Duodenal mucosa (tissue), 2 donors: Measurements from ENCODE around the gene CEP70.

Experiments
- H3K27ac ChIP-seq: one replicate; pipeline ENCODE4 v1.7.0; 2013; ENCODE audit warnings: low read depth, low read length
- H3K27me3 ChIP-seq, 2 donors: one replicate each; pipeline ENCODE4 v1.7.0; 2013; ENCODE audit warnings: low read length in 2 of 2, control low read depth in 1 of 2; ENCODE audit not compliant: insufficient read depth in 2 of 2, control insufficient read depth in 1 of 2
- H3K36me3 ChIP-seq, 2 donors: one replicate each; pipeline ENCODE4 v1.7.0; 2013; ENCODE audit warnings: low read length in 2 of 2, control low read depth in 1 of 2; ENCODE audit not compliant: insufficient read depth in 2 of 2, control insufficient read depth in 1 of 2
- H3K4me1 ChIP-seq, 2 donors: one replicate each; pipeline ENCODE4 v1.7.0; 2013; ENCODE audit warnings: low read length in 2 of 2, control low read depth in 1 of 2; ENCODE audit not compliant: insufficient read depth in 2 of 2, control insufficient read depth in 1 of 2
- H3K4me3 ChIP-seq, 2 donors: one replicate each; pipeline ENCODE4 v1.7.0; 2013; ENCODE audit warnings: low read length in 2 of 2, low read depth in 1 of 2
- H3K9ac ChIP-seq, 2 donors: one replicate each; pipeline ENCODE4 v1.7.0; 2013; ENCODE audit warnings: low read length in 2 of 2, low read depth in 1 of 2
- H3K9me3 ChIP-seq, 2 donors: one replicate each; pipeline ENCODE4 v1.7.0; 2013; ENCODE audit warnings: low read length in 2 of 2, control low read depth in 1 of 2; ENCODE audit not compliant: control insufficient read depth in 1 of 2

Gene CEP70, protein sequence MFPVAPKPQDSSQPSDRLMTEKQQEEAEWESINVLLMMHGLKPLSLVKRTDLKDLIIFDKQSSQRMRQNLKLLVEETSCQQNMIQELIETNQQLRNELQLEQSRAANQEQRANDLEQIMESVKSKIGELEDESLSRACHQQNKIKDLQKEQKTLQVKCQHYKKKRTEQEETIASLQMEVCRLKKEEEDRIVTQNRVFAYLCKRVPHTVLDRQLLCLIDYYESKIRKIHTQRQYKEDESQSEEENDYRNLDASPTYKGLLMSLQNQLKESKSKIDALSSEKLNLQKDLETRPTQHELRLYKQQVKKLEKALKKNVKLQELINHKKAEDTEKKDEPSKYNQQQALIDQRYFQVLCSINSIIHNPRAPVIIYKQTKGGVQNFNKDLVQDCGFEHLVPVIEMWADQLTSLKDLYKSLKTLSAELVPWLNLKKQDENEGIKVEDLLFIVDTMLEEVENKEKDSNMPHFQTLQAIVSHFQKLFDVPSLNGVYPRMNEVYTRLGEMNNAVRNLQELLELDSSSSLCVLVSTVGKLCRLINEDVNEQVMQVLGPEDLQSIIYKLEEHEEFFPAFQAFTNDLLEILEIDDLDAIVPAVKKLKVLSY

DNA sequence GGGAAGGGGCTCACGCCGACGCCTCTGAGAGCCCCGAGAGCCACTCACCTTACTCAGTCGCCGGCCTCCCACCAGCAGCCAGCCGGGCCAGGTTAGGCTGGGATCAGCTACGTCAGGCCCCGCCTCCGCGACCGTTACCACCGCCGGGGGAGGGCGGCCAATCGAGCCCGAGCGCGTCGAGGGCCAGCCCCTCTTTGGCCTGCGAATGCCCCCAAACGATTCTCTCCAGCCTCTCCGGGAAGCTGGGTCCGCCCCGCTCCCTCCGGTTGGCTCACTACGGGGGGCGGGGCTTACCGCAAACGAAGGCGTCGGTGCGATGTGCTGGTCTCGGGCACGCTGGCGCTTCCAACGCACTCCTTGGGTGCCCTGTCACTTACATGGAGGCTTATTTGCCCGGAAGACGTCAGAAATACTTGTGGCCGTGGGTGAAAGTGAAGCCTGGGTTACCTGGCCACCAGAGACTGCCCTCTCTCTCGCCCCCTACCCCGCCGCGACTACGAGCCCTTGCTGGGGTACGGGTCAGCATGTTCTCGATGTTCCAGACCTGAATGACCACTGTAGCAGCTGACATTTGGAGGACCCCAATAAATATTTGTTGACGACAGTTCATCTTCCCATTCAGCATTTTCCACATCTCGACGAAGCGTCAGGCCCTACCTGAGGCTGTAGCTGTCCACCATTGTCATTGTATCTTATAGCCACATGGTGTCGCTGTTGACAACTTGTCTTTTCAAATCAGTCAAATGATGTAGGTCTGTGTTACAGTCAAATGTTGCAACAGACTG is at the start of gene CEP70:
Gene CEP70, minus strand, starts transcription at position 111 of the 785 bp plus-strand sequence. CDS start 21,333 bp downstream, outside the sequence.
- peaks cover 8 to 18% of the 10 kb centered on the region in 2 donors for H3K4me1 ChIP-seq
- H3K27me3 ChIP-seq, result no peaks in the 10 kb centered on the region
- H3K27ac ChIP-seq, result peak within 1 kb of the TSS; percentile 86
- H3K36me3 ChIP-seq, result no peaks in the 10 kb centered on the region
- peak within 1 kb of the TSS; percentile 92 to 95 for H3K4me3 ChIP-seq
- H3K9ac ChIP-seq, result peak within 1 kb of the TSS; percentile 81 to 91
- H3K9me3 ChIP-seq, result peaks cover 0 to 6% of the 10 kb centered on the region in 2 donors

DNA sequence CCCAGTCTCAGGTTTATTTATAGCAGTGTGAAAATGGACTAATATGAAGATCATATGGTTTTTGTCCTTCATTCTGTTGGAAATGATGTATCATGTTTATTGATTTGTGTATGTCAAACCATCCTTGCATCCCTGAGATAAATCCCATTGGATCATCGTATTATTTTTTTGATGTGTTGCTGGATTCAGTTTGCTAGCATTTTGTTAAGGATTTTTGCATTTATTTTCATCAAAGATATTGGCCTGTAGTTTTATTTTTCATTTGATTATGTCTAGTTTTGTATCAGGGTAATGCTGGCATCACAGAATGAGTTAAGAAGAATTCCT is 48.8 kb upstream of the CEP70 start:
- no peaks in the 10 kb centered on the region for H3K27me3 ChIP-seq
- no peak overlapping the region for H3K4me3 ChIP-seq
- H3K9me3 ChIP-seq, result peaks cover 10 to 19% of the 10 kb centered on the region in 2 donors
- H3K4me1 ChIP-seq, result no peaks in the 10 kb centered on the region
- no peak overlapping the region for H3K9ac ChIP-seq
- H3K36me3 ChIP-seq, result no peaks in the 10 kb centered on the region
- H3K27ac ChIP-seq, result no peak overlapping the region

DNA sequence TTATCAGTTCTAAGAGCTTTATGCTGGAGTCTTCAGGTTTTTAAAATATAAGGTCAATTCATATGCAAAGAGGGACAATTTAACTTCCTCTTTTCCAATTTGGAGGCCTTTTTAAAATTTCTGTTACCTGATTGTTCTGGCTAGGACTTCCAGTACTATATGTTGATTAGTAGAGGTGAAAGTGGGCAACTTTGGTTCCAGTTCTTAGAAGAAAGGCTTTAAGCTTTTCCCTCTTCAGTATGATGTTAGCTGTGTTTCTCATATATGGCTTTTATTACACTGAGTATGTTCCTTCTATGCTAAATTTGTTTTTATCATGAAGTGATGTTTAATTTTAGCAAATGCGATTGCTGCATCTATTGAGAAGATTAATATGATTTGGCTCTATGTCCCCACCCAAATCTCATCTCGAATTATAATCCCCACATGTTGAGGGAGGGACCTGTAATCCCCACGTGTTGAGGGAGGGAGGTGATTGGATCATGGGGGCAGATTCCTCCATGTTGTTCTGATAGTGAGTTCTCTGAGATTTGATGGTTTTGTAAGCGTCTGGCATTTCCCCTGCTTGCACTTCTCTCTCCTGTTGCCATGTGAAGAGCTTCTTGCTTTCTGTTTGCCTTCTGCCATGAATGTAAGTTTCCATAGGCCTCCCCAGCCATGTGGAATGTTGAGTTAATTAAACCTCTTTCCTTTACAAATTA is 48.3 kb upstream of the CEP70 start:
- Histone ChIP-seq H3K9ac (no peak overlapping the region), H3K4me3 (no peak overlapping the region), H3K9me3 (peaks cover 10 to 19% of the 10 kb centered on the region in 2 donors), H3K27me3 (no peaks in the 10 kb centered on the region), H3K27ac (no peak overlapping the region), H3K4me1 (no peaks in the 10 kb centered on the region), H3K36me3 (no peaks in the 10 kb centered on the region)

DNA sequence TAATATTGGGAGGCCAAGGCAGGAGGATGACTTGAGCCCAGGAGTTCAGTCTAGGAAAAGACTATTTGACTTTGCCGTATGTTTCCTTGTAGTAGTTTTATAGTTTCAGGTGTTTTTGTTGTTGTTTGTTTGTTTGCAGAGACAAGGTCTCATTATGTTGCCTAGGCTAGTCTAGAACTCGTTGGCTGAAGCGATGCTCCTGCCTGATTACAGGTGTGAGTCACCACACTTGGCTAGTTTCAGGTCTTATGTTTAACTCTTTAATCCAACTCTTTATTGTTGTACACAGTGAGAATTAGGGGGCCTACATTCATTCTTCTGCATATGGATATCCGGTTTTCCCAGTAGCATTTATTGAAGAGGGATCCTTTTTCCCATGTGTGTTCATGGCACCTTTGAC is 46.5 kb upstream of the CEP70 start:
- H3K4me1 ChIP-seq, result no peaks in the 10 kb centered on the region
- no peaks in the 10 kb centered on the region for H3K36me3 ChIP-seq
- no peak overlapping the region for H3K4me3 ChIP-seq
- H3K27ac ChIP-seq, result no peak overlapping the region
- H3K9ac ChIP-seq, result no peak overlapping the region
- H3K27me3 ChIP-seq, result no peaks in the 10 kb centered on the region
- peaks cover 8 to 14% of the 10 kb centered on the region in 2 donors for H3K9me3 ChIP-seq

DNA sequence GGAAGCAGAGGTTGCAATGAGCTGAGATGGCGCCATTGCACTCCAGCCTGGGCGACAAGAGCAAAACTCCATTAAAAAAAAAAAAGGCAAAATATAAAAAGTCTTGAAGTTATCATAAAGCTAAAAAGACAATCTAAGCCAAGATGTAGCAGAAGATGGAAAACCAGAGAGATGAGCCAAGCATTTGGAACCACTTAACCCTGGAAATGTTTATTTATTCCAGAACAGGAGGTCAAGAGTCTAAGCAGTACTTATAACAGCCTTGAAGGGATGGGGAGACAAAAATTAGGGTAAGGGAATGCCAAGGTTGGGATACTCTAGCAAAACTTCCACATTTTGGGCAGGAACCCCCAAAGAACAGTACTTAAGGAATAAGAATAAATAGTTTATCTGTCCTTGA is 44.6 kb upstream of the CEP70 start:
- H3K4me1 ChIP-seq, result no peaks in the 10 kb centered on the region
- H3K27ac ChIP-seq, result no peak overlapping the region
- H3K9me3 ChIP-seq, result peaks cover 5 to 9% of the 10 kb centered on the region in 2 donors
- no peak overlapping the region for H3K4me3 ChIP-seq
- no peaks in the 10 kb centered on the region for H3K27me3 ChIP-seq
- H3K36me3 ChIP-seq, result no peaks in the 10 kb centered on the region
- no peak overlapping the region for H3K9ac ChIP-seq

DNA sequence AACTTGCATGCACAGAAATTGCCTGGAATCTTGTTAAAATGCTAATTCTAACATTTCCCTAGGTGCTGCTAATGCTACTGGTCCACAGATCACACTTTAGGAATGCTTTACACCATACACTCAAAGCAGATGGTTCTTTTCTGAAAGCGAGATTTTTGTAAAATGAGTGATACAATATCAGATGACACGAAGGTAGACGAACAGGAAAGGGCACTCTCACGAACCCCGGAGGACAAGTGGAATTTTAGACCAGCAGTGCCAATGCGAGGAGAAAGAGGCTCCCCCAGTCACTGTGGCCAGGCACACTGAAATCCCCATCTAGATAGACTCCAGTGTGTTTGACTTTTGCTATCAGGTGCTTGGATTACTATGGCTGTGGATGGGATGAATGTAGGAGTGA is 35.5 kb upstream of the CEP70 start:
- Histone ChIP-seq H3K4me3 (no peak overlapping the region), H3K9me3 (no peaks in the 10 kb centered on the region), H3K9ac (no peak overlapping the region), H3K36me3 (peaks cover 3 to 7% of the 10 kb centered on the region in 2 donors), H3K27ac (no peak overlapping the region), H3K27me3 (no peaks in the 10 kb centered on the region), H3K4me1 (no peaks in the 10 kb centered on the region)

DNA sequence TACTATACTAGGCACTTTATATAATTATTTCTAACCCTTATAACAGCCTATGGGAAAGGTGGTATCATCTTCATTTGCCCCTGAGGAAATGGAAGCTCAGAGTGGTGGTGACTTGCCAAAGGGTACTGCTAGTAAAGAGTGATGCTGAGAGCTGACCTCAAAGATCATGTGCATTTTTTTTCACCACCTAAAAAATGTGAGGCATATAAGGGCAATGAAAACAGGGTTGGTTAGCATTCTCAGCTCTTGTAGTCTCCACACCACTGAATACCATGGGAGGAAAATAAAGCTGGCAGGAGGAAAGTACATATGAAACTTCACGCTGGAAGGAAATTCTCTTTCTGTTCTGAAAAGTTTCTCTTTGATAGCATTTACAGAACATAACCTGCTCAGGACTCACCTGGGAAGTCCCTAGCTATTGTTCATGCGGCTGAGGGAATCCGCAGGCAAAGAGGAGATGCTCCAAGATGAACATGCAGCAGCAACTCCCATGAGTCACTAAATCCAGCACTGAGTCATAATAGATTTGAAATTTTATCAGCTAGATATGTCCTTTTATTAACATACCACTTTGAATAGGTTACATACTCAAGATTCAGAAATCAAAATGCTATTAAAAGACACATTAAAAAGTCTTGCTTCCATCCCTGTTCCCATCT is 31.8 kb upstream of the CEP70 start:
- Histone ChIP-seq H3K4me1 (no peaks in the 10 kb centered on the region), H3K36me3 (peaks cover 3 to 4% of the 10 kb centered on the region in 2 donors), H3K9ac (no peak overlapping the region), H3K27ac (no peak overlapping the region), H3K9me3 (no peaks in the 10 kb centered on the region), H3K27me3 (no peaks in the 10 kb centered on the region), H3K4me3 (no peak overlapping the region)

DNA sequence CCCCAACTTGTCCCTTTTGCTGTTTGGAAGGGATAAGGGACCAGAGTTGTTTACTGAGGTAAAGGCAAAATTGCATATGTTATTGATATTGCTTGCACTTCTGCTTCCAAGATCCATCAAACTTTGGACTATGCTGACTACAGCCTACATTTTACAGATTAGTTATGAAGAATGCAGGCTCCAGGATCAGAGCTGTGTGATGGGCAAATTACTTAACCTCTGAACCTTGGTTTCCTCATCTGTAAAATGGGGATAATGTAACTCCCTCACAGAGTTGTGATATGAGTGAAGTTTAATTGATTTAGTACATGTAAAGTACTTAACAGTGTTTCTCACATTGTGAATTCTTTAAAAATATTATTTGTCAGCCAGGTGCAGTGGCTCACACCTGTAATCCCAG is 30.5 kb upstream of the CEP70 start:
- Histone ChIP-seq H3K36me3 (peaks cover 0 to 3% of the 10 kb centered on the region in 2 donors), H3K27me3 (no peaks in the 10 kb centered on the region), H3K27ac (no peak overlapping the region), H3K9me3 (no peaks in the 10 kb centered on the region), H3K4me1 (no peaks in the 10 kb centered on the region), H3K9ac (no peak overlapping the region), H3K4me3 (no peak overlapping the region)

DNA sequence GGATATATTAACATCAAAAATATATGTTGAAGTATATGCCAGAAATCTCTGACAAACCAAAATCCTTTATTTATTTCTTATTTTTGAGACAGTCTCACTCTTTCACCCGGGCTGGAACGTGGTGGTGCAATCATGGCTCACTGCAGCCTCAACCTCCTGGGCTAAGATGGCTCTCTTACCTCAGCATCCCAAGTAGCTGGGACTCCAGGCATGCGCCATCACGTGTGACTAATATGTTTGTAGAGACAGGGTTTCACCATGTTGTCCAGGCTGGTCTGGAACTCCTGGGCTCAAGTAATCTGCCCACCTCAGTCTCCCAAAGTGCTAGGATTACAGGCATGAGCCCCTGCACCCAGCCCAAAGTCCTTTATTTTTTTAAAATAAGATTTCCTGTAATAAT is 26.4 kb upstream of the CEP70 start:
- Histone ChIP-seq H3K9ac (no peak overlapping the region), H3K36me3 (no peaks in the 10 kb centered on the region), H3K4me1 (no peaks in the 10 kb centered on the region), H3K4me3 (no peak overlapping the region), H3K27ac (no peak overlapping the region), H3K9me3 (no peaks in the 10 kb centered on the region), H3K27me3 (no peaks in the 10 kb centered on the region)
